H1 (cell line): ENCODE results near the gene PPP6R1. TPM values are rescaled to one million over a fixed set of nuclear protein-coding genes. Genes with fewer than 3 reads are reported as not detected.

Experiments used
- CTCF ChIA-PET: fragments of 300-600 bp; sonication (Branson Sonifier 250); formaldehyde crosslinking; loops from one replicate; lab custom pipeline; 2021; ENCODE audit not compliant: partially characterized antibody; lab: Charles Lee
- POLR2A ChIA-PET: fragments of 300-600 bp; sonication (Branson Sonifier 250); formaldehyde crosslinking; loops from one replicate; lab custom pipeline; 2021; ENCODE audit warnings: inconsistent platforms; ENCODE audit not compliant: partially characterized antibody; lab: Charles Lee
- DNase-seq, 2 experiments: peaks; one replicate each; pipeline versions ENCODE4 v3.0.0 to v3.0.0-alpha.2; 2010 to 2022; ENCODE audit warnings: low spot score in 2 of 2, low read depth in 1 of 2, mixed read lengths in 1 of 2
- FAIRE-seq: peaks from 2 replicates; lab custom pipeline; 2011; peaks lifted over from hg19 to GRCh38; lab: Jason Lieb, UNC
- H2AFZ ChIP-seq: 2 replicates; pipeline ENCODE4 v1.8.1; 2012; ENCODE audit warnings: low read length, inconsistent platforms
- H2AK5ac ChIP-seq: 2 replicates; pipeline ENCODE4 v1.6.1; 2013; ENCODE audit warnings: low read depth, low read length
- H2BK120ac ChIP-seq: replicated peaks from 2 replicates; pipeline ENCODE3; 2013; ENCODE audit warnings: low read depth, low read length, inconsistent platforms
- H2BK12ac ChIP-seq: 2 replicates; pipeline ENCODE4 v1.6.1; 2013; ENCODE audit warnings: low read depth, low read length
- H2BK15ac ChIP-seq: 2 replicates; pipeline ENCODE4 v1.6.1; 2013; ENCODE audit warnings: low read length
- H2BK20ac ChIP-seq: 2 replicates; pipeline ENCODE4 v1.6.1; 2013; ENCODE audit warnings: low read length
- H2BK5ac ChIP-seq: 2 replicates; pipeline ENCODE4 v1.6.1; 2013; ENCODE audit warnings: low read depth, low read length
- H3K14ac ChIP-seq: 2 replicates; pipeline ENCODE4 v1.6.1; 2013; ENCODE audit warnings: inconsistent platforms; ENCODE audit not compliant: insufficient read length
- H3K18ac ChIP-seq: 2 replicates; pipeline ENCODE4 v1.6.1; 2013; ENCODE audit warnings: low read length; ENCODE audit errors: extremely low read depth
- H3K23ac ChIP-seq: 2 replicates; pipeline ENCODE4 v1.6.1; 2013; ENCODE audit warnings: inconsistent platforms; ENCODE audit not compliant: insufficient read length
- H3K23me2 ChIP-seq: 2 replicates; pipeline ENCODE4 v1.6.1; 2013; ENCODE audit warnings: low read depth, low read length
- H3K27ac ChIP-seq: 2 replicates; pipeline ENCODE4 v1.6.1; 2011; ENCODE audit warnings: low read depth, low read length, inconsistent platforms
- H3K27me3 ChIP-seq, 4 experiments: replicated peaks in 1 of 4; 1 replicate in 1 of 4; 2 replicates in 3 of 4; pipeline versions ENCODE4 v1.6.1 to v1.8.1; 2011 to 2013; ENCODE audit warnings: low read length in 3 of 4, mild to moderate bottlenecking in 3 of 4, inconsistent platforms in 2 of 4, mixed read lengths in 2 of 4, moderate library complexity in 1 of 4; ENCODE audit not compliant: control insufficient read depth in 3 of 4, insufficient read depth in 3 of 4; ENCODE audit errors: extremely low read depth in 1 of 4
- H3K36me3 ChIP-seq, 4 experiments: 2 replicates each; pipeline versions ENCODE4 v1.6.1 to v1.8.1; 2011 to 2013; ENCODE audit warnings: mild to moderate bottlenecking in 4 of 4, low read length in 3 of 4, moderate library complexity in 2 of 4, control low read depth in 1 of 4, inconsistent platforms in 1 of 4; ENCODE audit not compliant: insufficient read depth in 4 of 4, control insufficient read depth in 2 of 4
- H3K4ac ChIP-seq: replicated peaks from 2 replicates; pipeline ENCODE3; 2013; ENCODE audit warnings: low read length, low read depth, mixed read lengths, inconsistent platforms; ENCODE audit not compliant: insufficient read length
- H3K4me1 ChIP-seq, 4 experiments: replicated peaks in 1 of 4; 1 replicate in 1 of 4; 2 replicates in 3 of 4; pipeline versions ENCODE4 v1.6.1 to v1.8.1; 2011 to 2013; ENCODE audit warnings: low read length in 3 of 4, inconsistent platforms in 2 of 4, mixed read lengths in 1 of 4; ENCODE audit not compliant: insufficient read depth in 4 of 4, control insufficient read depth in 3 of 4
- H3K4me2 ChIP-seq, 2 experiments: 2 replicates each; pipeline versions ENCODE4 v1.6.1 to v1.8.1; 2011 to 2013; ENCODE audit warnings: low read depth in 2 of 2, low read length in 2 of 2, control low read depth in 1 of 2, inconsistent platforms in 1 of 2, mild to moderate bottlenecking in 1 of 2; ENCODE audit not compliant: insufficient read depth in 1 of 2
- H3K4me3 ChIP-seq, 4 experiments: fragments of 200-600, 300-600 bp in 1 of 4; sonication (generic), shearing (Covaris generic), sonication (Bioruptor Twin) in 1 of 4; 2 replicates each; pipeline versions ENCODE4 v1.5.1 to v1.8.1; 2011 to 2016; ENCODE audit warnings: low read length in 4 of 4, low read depth in 3 of 4, control low read depth in 2 of 4, inconsistent platforms in 2 of 4, mild to moderate bottlenecking in 2 of 4, mixed read lengths in 1 of 4, moderate library complexity in 1 of 4; ENCODE audit not compliant: insufficient read depth in 2 of 4; ENCODE audit errors: extremely low read depth in 1 of 4
- H3K56ac ChIP-seq: replicated peaks from 2 replicates; pipeline ENCODE3; 2013; ENCODE audit warnings: low read depth, mild to moderate bottlenecking, mixed read lengths, low read length, inconsistent platforms; ENCODE audit not compliant: insufficient read length
- H3K79me1 ChIP-seq: 2 replicates; pipeline ENCODE4 v1.6.1; 2013; ENCODE audit warnings: low read depth, low read length, control low read depth
- H3K79me2 ChIP-seq, 2 experiments: 2 replicates each; pipeline versions ENCODE4 v1.6.1 to v1.8.1; 2012 to 2013; ENCODE audit warnings: low read length in 2 of 2, mild to moderate bottlenecking in 2 of 2, inconsistent platforms in 1 of 2; ENCODE audit not compliant: insufficient read depth in 2 of 2, control insufficient read depth in 1 of 2
- H3K9ac ChIP-seq, 4 experiments: replicated peaks in 1 of 4; 1 replicate in 1 of 4; 2 replicates in 3 of 4; pipeline versions ENCODE4 v1.6.1 to v1.8.1; 2011 to 2013; ENCODE audit warnings: low read depth in 3 of 4, low read length in 3 of 4, control low read depth in 2 of 4, mild to moderate bottlenecking in 2 of 4, moderate library complexity in 2 of 4, inconsistent platforms in 1 of 4; ENCODE audit errors: extremely low read depth in 1 of 4
- H3K9me3 ChIP-seq, 2 experiments: 2 replicates each; pipeline versions ENCODE4 v1.6.1 to v1.8.1; 2012 to 2013; ENCODE audit warnings: mild to moderate bottlenecking in 2 of 2, moderate library complexity in 2 of 2, control low read depth in 1 of 2, inconsistent platforms in 1 of 2, low read depth in 1 of 2, low read length in 1 of 2, mixed read lengths in 1 of 2; ENCODE audit not compliant: insufficient read depth in 2 of 2
- H4K20me1 ChIP-seq, 2 experiments: replicated peaks in 1 of 2; 2 replicates each; pipeline versions ENCODE3 to v1.8.1; 2011 to 2013; ENCODE audit warnings: inconsistent platforms in 2 of 2, low read length in 2 of 2, mild to moderate bottlenecking in 1 of 2; ENCODE audit not compliant: insufficient read depth in 2 of 2, control insufficient read depth in 1 of 2
- H4K5ac ChIP-seq: 2 replicates; pipeline ENCODE4 v1.6.1; 2013; ENCODE audit warnings: low read length, low read depth, mixed read lengths, inconsistent platforms; ENCODE audit not compliant: insufficient read length
- H4K8ac ChIP-seq: 2 replicates; pipeline ENCODE4 v1.8.0; 2013; ENCODE audit warnings: mild to moderate bottlenecking, moderate library complexity, low read length, inconsistent platforms; ENCODE audit not compliant: insufficient read depth; ENCODE audit errors: extremely low read depth
- H4K91ac ChIP-seq: replicated peaks from 2 replicates; pipeline ENCODE3; 2013; ENCODE audit warnings: low read length, mixed read lengths, inconsistent platforms; ENCODE audit not compliant: insufficient read length
- CREB1 ChIP-seq: IDR thresholded peaks from 2 replicates; pipeline ENCODE4 v1.6.1; 2012; ENCODE audit warnings: inconsistent platforms
- HDAC2 ChIP-seq, 2 experiments: fragments of 300-600 bp in 1 of 2; sonication (generic) in 1 of 2; IDR thresholded peaks; 2 replicates each; pipeline ENCODE4 v1.6.1; 2011 to 2012; ENCODE audit warnings: low read depth in 2 of 2, low read length in 2 of 2, mild to moderate bottlenecking in 2 of 2, moderate library complexity in 2 of 2, borderline replicate concordance in 1 of 2, inconsistent platforms in 1 of 2
- JUND ChIP-seq: IDR thresholded peaks from 2 replicates; pipeline ENCODE4 v1.6.1; 2011; ENCODE audit warnings: mild to moderate bottlenecking, improper control_type of control experiment, low read length
- MAFK ChIP-seq: IDR thresholded peaks from 2 replicates; pipeline ENCODE4 v1.6.1; 2012; ENCODE audit warnings: low read depth, mild to moderate bottlenecking, improper control_type of control experiment, low read length
- RNF2 ChIP-seq: fragments of 200-900, 300-1000 bp; sonication (generic); IDR thresholded peaks from 2 replicates; pipeline ENCODE4 v1.7.1; 2016; ENCODE audit warnings: borderline replicate concordance, low read depth, mild to moderate bottlenecking, antibody characterized with exemption, low read length; ENCODE audit not compliant: poor library complexity, severe bottlenecking; ENCODE audit errors: missing control alignments
- SAP30 ChIP-seq: fragments of 300-600 bp; sonication (generic); IDR thresholded peaks from 2 replicates; pipeline ENCODE4 v1.7.1; 2012; ENCODE audit warnings: low read length, moderate library complexity, mild to moderate bottlenecking, inconsistent platforms; ENCODE audit not compliant: insufficient read depth, insufficient replicate concordance
- SP1 ChIP-seq: IDR thresholded peaks from 2 replicates; pipeline ENCODE4 v1.6.1; 2011; ENCODE audit warnings: low read depth, low read length
- TAF1 ChIP-seq: IDR thresholded peaks from 2 replicates; pipeline ENCODE4 v1.6.1; 2011; ENCODE audit warnings: mild to moderate bottlenecking, low read depth, low read length
- TAF7 ChIP-seq: optimal IDR thresholded peaks from 2 replicates; pipeline ENCODE3; 2011; ENCODE audit warnings: low read depth, mild to moderate bottlenecking, inconsistent platforms, low read length, moderate library complexity, borderline replicate concordance
- WGBS, 2 experiments: shearing (Covaris generic) in 1 of 2; methylation state at CpG; one replicate each; pipeline versions ENCODE4 v1.1.6 to v1.1.7; 2013 to 2015; ENCODE audit warnings: low lambda C conversion rate in 2 of 2, mixed read lengths in 2 of 2, inconsistent platforms in 1 of 2, low coverage in 1 of 2, missing lambda C conversion rate in 1 of 2; ENCODE audit not compliant: insufficient replicate concordance in 2 of 2, insufficient coverage in 1 of 2, insufficient read length in 1 of 2; ENCODE audit errors: extremely low coverage in 1 of 2, missing lambda C conversion rate in 1 of 2; 5-methylcytosine and 5-hydroxymethylcytosine counted together
- polyA plus RNA-seq, 7 experiments: library from polyadenylated mRNA; depleted of rRNA in 3 of 7; stranded (reverse) in 5 of 7; unstranded in 2 of 7; fragments of >200 nt in 5 of 7; fragments of 200-250 nt in 2 of 7; gene quantifications; 1 replicate in 5 of 7; 2 replicates in 1 of 7; 4 replicates in 1 of 7; pipeline versions ENCODE4 v1.2.1 to v1.2.3, GENCODE V29; 2011 to 2013; ENCODE audit warnings: missing spikeins in 2 of 7, mixed read lengths in 2 of 7
- total RNA-seq: library from RNA; stranded (reverse); fragmentation: NEBNext Ultra II Directional; extraction: Animal tissue kit (Norgen Biotek cat#: 25700); gene quantifications from 2 replicates; pipeline ENCODE4 v1.2.1, GENCODE V29; 2021

Gene PPP6R1
- total and polyA plus RNA-seq, 2 of the 8 experiments (the other 6 are each of a cell fraction or from before 2014, with no cell fraction given), result 36.4 to 74.4 TPM

DNA sequence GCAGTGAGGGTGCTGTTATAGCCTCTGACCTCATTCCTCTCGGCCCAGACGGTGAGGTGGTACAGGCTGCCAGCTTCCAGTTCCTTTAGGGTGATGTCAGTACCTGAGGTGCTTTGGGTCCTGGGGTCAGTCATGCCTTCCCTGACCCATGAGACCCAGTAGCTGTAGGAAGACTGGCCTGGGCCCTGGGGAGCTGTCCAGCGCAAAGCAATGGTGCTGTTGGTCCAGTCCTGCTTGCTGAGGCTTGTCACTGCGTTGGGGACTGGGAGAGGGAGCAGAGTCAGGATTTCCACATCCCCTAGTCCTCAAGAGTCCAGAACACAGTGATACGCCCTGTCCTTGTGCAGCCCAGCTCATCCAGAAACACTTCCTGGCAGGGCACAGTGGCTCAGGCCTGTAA, 60.2 kb downstream of the PPP6R1 start:
- no peak overlapping the region for H3K4ac ChIP-seq
- H3K4me2 ChIP-seq, result no peak overlapping the region
- no peak overlapping the region for H4K91ac ChIP-seq
- no peaks in the 10 kb centered on the region for H3K4me1 ChIP-seq
- H2BK15ac ChIP-seq, result no peak overlapping the region
- H2BK120ac ChIP-seq, result no peak overlapping the region
- H4K20me1 ChIP-seq, result no peaks in the 10 kb centered on the region
- H3K27me3 ChIP-seq, result no peaks in the 10 kb centered on the region
- no peak overlapping the region for H4K8ac ChIP-seq
- H2BK20ac ChIP-seq, result no peak overlapping the region
- DNase-seq, result no peak
- ChIA-PET CTCF (interaction anchor here (0.7 to 1.5 kb wide), 5 partner anchors 12 to 52 kb away, joined by 3 to 5 read pairs (median 3); no protein-coding TSS in a partner anchor), POLR2A (interaction anchor here (0.6 to 1.9 kb wide), 5 partner anchors 8 to 209 kb away, joined by 3 read pairs; partner anchors contain the start of gene UBE2S)
- H3K27ac ChIP-seq, result no peak overlapping the region
- no peak overlapping the region for H3K23ac ChIP-seq
- 79% methylated on average over 5 of the region's 5 CpGs; no CpG with 5 or more reads in 1 of the 2 experiments for WGBS, 2 experiments
- no peak overlapping the region for H2AK5ac ChIP-seq
- H3K4me3 ChIP-seq, result no peak overlapping the region
- no peak overlapping the region for H2BK12ac ChIP-seq
- H2AFZ ChIP-seq, result no peak overlapping the region
- H3K14ac ChIP-seq, result no peak overlapping the region
- no peaks in the 10 kb centered on the region for H3K9me3 ChIP-seq
- no peak overlapping the region for H3K56ac ChIP-seq
- no peak overlapping the region for H3K18ac ChIP-seq
- no peaks in the 10 kb centered on the region for H3K79me1 ChIP-seq
- H3K79me2 ChIP-seq, result no peaks in the 10 kb centered on the region
- H4K5ac ChIP-seq, result no peak overlapping the region
- H2BK5ac ChIP-seq, result no peak overlapping the region
- H3K9ac ChIP-seq, result no peak overlapping the region
- no peaks in the 10 kb centered on the region for H3K36me3 ChIP-seq
- no peak for FAIRE-seq
- H3K23me2 ChIP-seq, result no peaks in the 10 kb centered on the region; the same call in 1 of the 2 replicates
- TF ChIP-seq JUND (no peak), RNF2 (no peak), MAFK (no peak), SP1 (no peak), TAF1 (no peak), HDAC2 (IDR thresholded peaks at IDR 0.05; ENCODE audit: borderline replicate concordance in 1 of 2, low read depth in 2 of 2, low read length in 2 of 2) (no peak), SAP30 (no peak), TAF7 (no peak), CREB1 (no peak)
